Sigmoid colon (tissue), 4 donors: Measurements from ENCODE around the gene ARHGAP42.

Source experiments
- POLR2AphosphoS5 ChIP-seq, 4 donors: sonication (generic); formaldehyde crosslinking; IDR thresholded peaks; one replicate each; pipeline ENCODE4 v1.6.1; 2017; ENCODE audit warnings: antibody characterized with exemption in 4 of 4
- TF ChIP-seq, protein P1 (sequence below), 4 experiments: fragments of 450-650 bp in 3 of 4; fragments of 200-600 bp in 1 of 4; IDR thresholded peaks; one replicate each; pipeline ENCODE4 v1.5.1; 2016 to 2019; ENCODE audit warnings: antibody characterized with exemption in 4 of 4, mild to moderate bottlenecking in 3 of 4, moderate library complexity in 2 of 4

GRCh38 chr11:100936781-100937180, 249.7 kb downstream of the ARHGAP42 start:
- no peak for TF ChIP-seq POLR2AphosphoS5 (IDR thresholded peaks at IDR 0.05)
- TF ChIP-seq, protein P1, sequence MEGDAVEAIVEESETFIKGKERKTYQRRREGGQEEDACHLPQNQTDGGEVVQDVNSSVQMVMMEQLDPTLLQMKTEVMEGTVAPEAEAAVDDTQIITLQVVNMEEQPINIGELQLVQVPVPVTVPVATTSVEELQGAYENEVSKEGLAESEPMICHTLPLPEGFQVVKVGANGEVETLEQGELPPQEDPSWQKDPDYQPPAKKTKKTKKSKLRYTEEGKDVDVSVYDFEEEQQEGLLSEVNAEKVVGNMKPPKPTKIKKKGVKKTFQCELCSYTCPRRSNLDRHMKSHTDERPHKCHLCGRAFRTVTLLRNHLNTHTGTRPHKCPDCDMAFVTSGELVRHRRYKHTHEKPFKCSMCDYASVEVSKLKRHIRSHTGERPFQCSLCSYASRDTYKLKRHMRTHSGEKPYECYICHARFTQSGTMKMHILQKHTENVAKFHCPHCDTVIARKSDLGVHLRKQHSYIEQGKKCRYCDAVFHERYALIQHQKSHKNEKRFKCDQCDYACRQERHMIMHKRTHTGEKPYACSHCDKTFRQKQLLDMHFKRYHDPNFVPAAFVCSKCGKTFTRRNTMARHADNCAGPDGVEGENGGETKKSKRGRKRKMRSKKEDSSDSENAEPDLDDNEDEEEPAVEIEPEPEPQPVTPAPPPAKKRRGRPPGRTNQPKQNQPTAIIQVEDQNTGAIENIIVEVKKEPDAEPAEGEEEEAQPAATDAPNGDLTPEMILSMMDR (IDR thresholded peaks at IDR 0.05) = no peak
